COR-L47 (cell line): ENCODE measurements around the gene ABCC3.

Source experiments
- DNase-seq: peaks from one replicate; lab custom pipeline; 2025; lab: John Stamatoyannopoulos, UW

The ABCC3 gene

GRCh38 chr17:50737118-50737698, 102.5 kb downstream of the ABCC3 start:
- no peak for DNase-seq

- no peak for DNase-seq
These were observed 104.4 kb downstream of the ABCC3 start for GRCh38 chr17:50739098-50739497.
